SK-N-SH (cell line): ENCODE results near the gene TSPAN11. TPM values are rescaled to one million over a fixed set of nuclear protein-coding genes. Genes with fewer than 3 reads are reported as not detected.

Experiments used
- CTCF ChIA-PET: fragments of 300-600, 350-600 bp; formaldehyde crosslinking; extraction: SDS; loops from one replicate; lab custom pipeline; 2021; lab: Yijun Ruan, JAX
- POLR2A ChIA-PET: fragments of 350-600 bp; sonication (Branson Sonifier 250); formaldehyde crosslinking; extraction: SDS; loops from one replicate; lab custom pipeline; 2020; ENCODE audit warnings: antibody characterized with exemption, inconsistent platforms; lab: Yijun Ruan, JAX
- DNase-seq: peaks from one replicate; pipeline ENCODE4 v3.0.0; 2012
- H2AFZ ChIP-seq: fragments of 200-600 bp; sonication (generic); 2 replicates; pipeline ENCODE4 v1.8.1; 2016; ENCODE audit warnings: antibody characterized with exemption, mild to moderate bottlenecking, low read depth
- H3F3A ChIP-seq: fragments of 200-600 bp; sonication (generic); replicated peaks from 2 replicates; pipeline ENCODE3; 2016; ENCODE audit warnings: antibody characterized with exemption, mild to moderate bottlenecking; ENCODE audit not compliant: insufficient read depth
- H3K27ac ChIP-seq, 2 experiments: fragments of 200-500 bp in 1 of 2; fragments of 200-600 bp in 1 of 2; sonication (Bioruptor generic) in 1 of 2; sonication (generic), shearing (Covaris generic) in 1 of 2; 2 replicates each; pipeline versions ENCODE4 v1.5.1 to v1.6.1; 2014 to 2016; ENCODE audit warnings: low read depth in 2 of 2, inconsistent platforms in 1 of 2, low read length in 1 of 2, mild to moderate bottlenecking in 1 of 2, mixed read lengths in 1 of 2
- H3K27me3 ChIP-seq: fragments of 200-600 bp; sonication (generic), shearing (Covaris generic); 2 replicates; pipeline ENCODE4 v1.6.1; 2016; ENCODE audit warnings: mixed run types; ENCODE audit not compliant: insufficient read depth
- H3K36me3 ChIP-seq, 2 experiments: fragments of 200-500 bp in 1 of 2; fragments of 200-600 bp in 1 of 2; sonication (Bioruptor generic) in 1 of 2; sonication (generic) in 1 of 2; replicated peaks in 1 of 2; 2 replicates each; pipeline versions ENCODE3 to v1.5.1; 2014 to 2016; ENCODE audit warnings: low read length in 1 of 2, mild to moderate bottlenecking in 1 of 2; ENCODE audit not compliant: insufficient read depth in 2 of 2, control insufficient read depth in 1 of 2
- H3K4me1 ChIP-seq, 2 experiments: fragments of 200-500 bp in 1 of 2; fragments of 200-600 bp in 1 of 2; sonication (Bioruptor generic) in 1 of 2; sonication (generic), shearing (Covaris generic) in 1 of 2; 2 replicates each; pipeline versions ENCODE4 v1.5.1 to v1.6.1; 2014 to 2016; ENCODE audit warnings: low read depth in 1 of 2, low read length in 1 of 2, mixed run types in 1 of 2; ENCODE audit not compliant: insufficient read depth in 2 of 2, control insufficient read depth in 1 of 2
- H3K4me2 ChIP-seq: fragments of 200-600 bp; sonication (generic), shearing (Covaris generic); 2 replicates; pipeline ENCODE4 v1.6.1; 2017; ENCODE audit warnings: mixed run types
- H3K4me3 ChIP-seq, 2 experiments: fragments of 200-500 bp in 1 of 2; fragments of 200-600 bp in 1 of 2; sonication (Bioruptor generic) in 1 of 2; sonication (generic), shearing (Covaris generic) in 1 of 2; 2 replicates each; pipeline versions ENCODE4 v1.5.1 to v1.8.1; 2014 to 2016; ENCODE audit warnings: low read depth in 2 of 2, inconsistent platforms in 1 of 2, low read length in 1 of 2, mild to moderate bottlenecking in 1 of 2, mixed read lengths in 1 of 2, moderate library complexity in 1 of 2
- H3K79me2 ChIP-seq: fragments of 200-600 bp; sonication (generic); 2 replicates; pipeline ENCODE4 v1.8.1; 2017; ENCODE audit warnings: mild to moderate bottlenecking; ENCODE audit not compliant: insufficient read depth
- H3K9ac ChIP-seq: fragments of 200-600 bp; sonication (generic); 2 replicates; pipeline ENCODE4 v1.6.1; 2017; ENCODE audit warnings: mixed run types
- H3K9me2 ChIP-seq: fragments of 200-600 bp; sonication (generic); 2 replicates; pipeline ENCODE4 v1.6.1; 2017; ENCODE audit warnings: mixed run types
- H3K9me3 ChIP-seq: fragments of 200-600 bp; sonication (generic); 2 replicates; pipeline ENCODE4 v1.6.1; 2017; ENCODE audit warnings: mixed run types, mild to moderate bottlenecking, moderate library complexity
- H4K20me1 ChIP-seq: fragments of 200-600 bp; sonication (generic); 2 replicates; pipeline ENCODE4 v1.6.1; 2017; ENCODE audit warnings: mild to moderate bottlenecking, mixed run types; ENCODE audit not compliant: insufficient read depth
- CHD2 ChIP-seq: fragments of 150-350 bp; IDR thresholded peaks from 2 replicates; pipeline ENCODE4 v1.6.1; 2018; ENCODE audit warnings: low read length; ENCODE audit not compliant: partially characterized antibody
- ELF1 ChIP-seq: IDR thresholded peaks from 2 replicates; pipeline ENCODE4 v1.4.0; 2012
- EP300 ChIP-seq, 2 experiments: IDR thresholded peaks; 2 replicates each; pipeline versions ENCODE4 v1.4.0 to v1.6.1; 2012; ENCODE audit warnings: borderline replicate concordance in 1 of 2, low read depth in 1 of 2, low read length in 1 of 2
- EZH2phosphoT487 ChIP-seq: fragments of 200-600 bp; sonication (generic); IDR thresholded peaks from 2 replicates; pipeline ENCODE4 v1.6.1; 2017; ENCODE audit warnings: low read depth, mixed run types, mild to moderate bottlenecking, antibody characterized with exemption, moderate library complexity, borderline replicate concordance
- FOXM1 ChIP-seq: IDR thresholded peaks from 2 replicates; pipeline ENCODE4 v1.4.0; 2012; ENCODE audit warnings: low read depth, mild to moderate bottlenecking
- GATA2 ChIP-seq: sonication (generic); formaldehyde crosslinking; IDR thresholded peaks from 2 replicates; pipeline ENCODE4 v1.5.0; 2020; ENCODE audit warnings: mild to moderate bottlenecking, missing genetic modification reagents
- JUND ChIP-seq: IDR thresholded peaks from 2 replicates; pipeline ENCODE4 v1.4.0; 2012
- MEF2A ChIP-seq: IDR thresholded peaks from 2 replicates; pipeline ENCODE4 v1.4.0; 2012; ENCODE audit warnings: low read depth, borderline replicate concordance
- NRF1 ChIP-seq: IDR thresholded peaks from 2 replicates; pipeline ENCODE4 v1.6.1; 2012; ENCODE audit warnings: low read depth, mild to moderate bottlenecking, low read length
- PBX3 ChIP-seq: IDR thresholded peaks from 2 replicates; pipeline ENCODE4; 2012
- RFX5 ChIP-seq: IDR thresholded peaks from 2 replicates; pipeline ENCODE4 v1.6.1; 2012; ENCODE audit warnings: mild to moderate bottlenecking, improper control_type of control experiment, low read length
- SMC3 ChIP-seq: IDR thresholded peaks from 2 replicates; pipeline ENCODE4 v1.6.1; 2012; ENCODE audit warnings: low read depth, low read length, improper control_type of control experiment
- TAF1 ChIP-seq: IDR thresholded peaks from 2 replicates; pipeline ENCODE4 v1.6.1; 2012; ENCODE audit warnings: low read depth, mild to moderate bottlenecking, low read length, moderate library complexity, borderline replicate concordance
- YY1 ChIP-seq: IDR thresholded peaks from 2 replicates; pipeline ENCODE4 v1.4.0; 2012; ENCODE audit warnings: low read depth, mild to moderate bottlenecking
- WGBS: methylation state at CpG from one replicate; pipeline ENCODE4 v1.1.6; 2017; ENCODE audit warnings: low lambda C conversion rate; 5-methylcytosine and 5-hydroxymethylcytosine counted together
- polyA plus RNA-seq, 3 experiments: library from polyadenylated mRNA; depleted of rRNA; stranded (reverse); fragments of >200 nt; gene quantifications; 2 replicates each; pipeline ENCODE4 v1.2.3, GENCODE V29; 2012
- TF ChIP-seq, protein P1 (sequence below): fragments of 150-350 bp; IDR thresholded peaks from 2 replicates; pipeline ENCODE4 v1.6.1; 2016; ENCODE audit warnings: mild to moderate bottlenecking, low read depth, low read length
- TF ChIP-seq, protein P2 (sequence below): IDR thresholded peaks from 2 replicates; pipeline ENCODE4 v1.4.0; 2012; ENCODE audit warnings: low read depth
- TF ChIP-seq, protein P3 (sequence below): IDR thresholded peaks from 2 replicates; pipeline ENCODE4 v1.6.1; 2012; ENCODE audit warnings: mild to moderate bottlenecking, low read depth, low read length, moderate library complexity
- TF ChIP-seq, protein P4 (sequence below): IDR thresholded peaks from 2 replicates; pipeline ENCODE4 v1.4.0; 2012; ENCODE audit warnings: low read depth, borderline replicate concordance

Gene TSPAN11
- polyA plus RNA-seq, 1 of the 3 experiments (the other 2 are of a cell fraction), result 6.4 TPM

DNA sequence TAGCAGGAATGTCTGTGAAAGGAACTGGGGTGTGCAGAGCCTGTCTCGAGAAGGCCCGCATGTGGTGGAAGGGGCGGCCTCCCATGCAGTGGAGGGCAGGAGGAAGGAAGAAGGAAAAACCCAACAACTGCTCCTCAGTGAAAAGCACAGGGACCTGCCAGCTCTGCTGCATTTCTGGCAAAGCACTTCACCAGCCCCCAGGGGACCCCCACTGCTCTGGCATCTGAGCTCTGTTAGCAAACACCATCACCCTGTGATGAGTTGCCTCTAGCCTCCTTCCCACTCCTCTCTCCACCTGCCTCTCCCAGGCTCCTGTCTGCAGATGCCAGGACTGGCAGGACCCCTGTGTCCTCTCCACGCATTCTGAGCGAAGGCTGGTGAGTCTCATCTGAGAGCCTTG lies 78.1 kb downstream of the TSPAN11 start:
- Histone ChIP-seq H3K27me3 (no peaks in the 10 kb centered on the region), H2AFZ (no peak overlapping the region), H3F3A (no peaks in the 10 kb centered on the region), H3K27ac (no peak overlapping the region), H3K4me1 (peaks cover 3 to 9% of the 10 kb centered on the region in 2 experiments; a peak in 2 of 4 replicates), H4K20me1 (no peaks in the 10 kb centered on the region), H3K9me3 (no peaks in the 10 kb centered on the region), H3K4me3 (no peak overlapping the region), H3K36me3 (no peaks in the 10 kb centered on the region), H3K79me2 (no peaks in the 10 kb centered on the region), H3K9me2 (no peaks in the 10 kb centered on the region), H3K4me2 (no peak overlapping the region), H3K9ac (no peak overlapping the region)
- POLR2A ChIA-PET, result no interaction called here
- WGBS, result 95% methylated on average over 5 of the region's 5 CpGs
- no peak for DNase-seq
- CTCF ChIA-PET, result interaction anchor here (0.9 to 1.6 kb wide), 6 partner anchors 14 to 158 kb away, joined by 3 to 6 read pairs (median 3); no protein-coding TSS in a partner anchor
- TF ChIP-seq EP300 (IDR thresholded peaks at IDR 0.05; ENCODE audit: borderline replicate concordance in 1 of 2, low read depth in 1 of 2, low read length in 1 of 2), result no peak
- no peak for TF ChIP-seq JUND
- TF ChIP-seq, protein P1, sequence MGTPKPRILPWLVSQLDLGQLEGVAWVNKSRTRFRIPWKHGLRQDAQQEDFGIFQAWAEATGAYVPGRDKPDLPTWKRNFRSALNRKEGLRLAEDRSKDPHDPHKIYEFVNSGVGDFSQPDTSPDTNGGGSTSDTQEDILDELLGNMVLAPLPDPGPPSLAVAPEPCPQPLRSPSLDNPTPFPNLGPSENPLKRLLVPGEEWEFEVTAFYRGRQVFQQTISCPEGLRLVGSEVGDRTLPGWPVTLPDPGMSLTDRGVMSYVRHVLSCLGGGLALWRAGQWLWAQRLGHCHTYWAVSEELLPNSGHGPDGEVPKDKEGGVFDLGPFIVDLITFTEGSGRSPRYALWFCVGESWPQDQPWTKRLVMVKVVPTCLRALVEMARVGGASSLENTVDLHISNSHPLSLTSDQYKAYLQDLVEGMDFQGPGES, result no peak
- no peak for TF ChIP-seq NRF1
- TF ChIP-seq, protein P2, sequence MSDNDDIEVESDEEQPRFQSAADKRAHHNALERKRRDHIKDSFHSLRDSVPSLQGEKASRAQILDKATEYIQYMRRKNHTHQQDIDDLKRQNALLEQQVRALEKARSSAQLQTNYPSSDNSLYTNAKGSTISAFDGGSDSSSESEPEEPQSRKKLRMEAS, result no peak
- TF ChIP-seq FOXM1, result no peak
- TF ChIP-seq RFX5, result no peak

DNA sequence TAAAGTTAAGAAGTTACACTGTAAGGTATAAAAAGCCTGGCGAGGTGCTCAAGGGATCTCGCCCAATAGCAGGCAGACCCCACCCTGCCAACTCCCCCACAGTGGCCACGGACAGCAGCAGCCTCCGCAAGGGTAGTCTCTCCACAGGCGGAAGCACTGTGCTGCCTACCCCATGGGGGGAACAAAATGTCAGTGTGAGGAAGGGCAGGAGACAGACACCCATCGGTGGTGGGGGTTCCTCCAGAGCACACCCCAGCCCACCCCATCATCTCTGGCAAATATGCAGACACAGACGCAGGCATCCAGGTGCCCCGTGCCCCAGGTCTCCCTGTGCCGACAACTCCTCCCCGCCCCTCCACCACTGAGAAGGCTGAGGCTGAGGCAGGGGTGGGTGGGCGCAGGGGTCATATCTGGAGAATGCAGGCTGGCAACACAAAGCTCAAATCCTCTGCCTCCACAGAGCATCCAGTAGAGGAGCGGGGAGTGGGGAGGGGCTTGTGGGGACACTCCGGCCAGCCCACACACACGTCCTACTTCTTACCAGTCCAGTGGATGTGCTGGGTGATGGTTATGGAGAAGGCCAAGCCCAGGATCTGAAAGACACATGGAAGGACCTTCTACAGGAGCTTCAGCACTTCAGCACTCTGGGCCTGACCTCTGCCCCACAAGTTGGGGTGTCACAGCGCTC lies 78.9 kb downstream of the TSPAN11 start:
- WGBS, result 85% methylated on average over 9 of the region's 15 CpGs
- H2AFZ ChIP-seq, result peak overlapping the region; percentile 4; the same call in 1 of the 2 replicates
- no peaks in the 10 kb centered on the region for H3F3A ChIP-seq
- no peaks in the 10 kb centered on the region for H3K36me3 ChIP-seq
- no peaks in the 10 kb centered on the region for H3K27me3 ChIP-seq
- H3K4me1 ChIP-seq, result peaks cover 3 to 9% of the 10 kb centered on the region in 2 experiments; a peak in 2 of 4 replicates
- no peaks in the 10 kb centered on the region for H3K9me3 ChIP-seq
- H4K20me1 ChIP-seq, result no peaks in the 10 kb centered on the region
- no peak overlapping the region for H3K9ac ChIP-seq
- peak; percentile 9 for DNase-seq
- no peak overlapping the region; the same call in 1 of the 2 replicates for H3K4me2 ChIP-seq
- ChIA-PET CTCF (interaction anchor here (1.0 to 1.6 kb wide), 4 partner anchors 15 to 158 kb away, joined by 3 to 6 read pairs (median 3); no protein-coding TSS in a partner anchor), POLR2A (no interaction called here)
- H3K4me3 ChIP-seq, result no peak overlapping the region
- H3K79me2 ChIP-seq, result no peaks in the 10 kb centered on the region
- no peak overlapping the region for H3K27ac ChIP-seq
- H3K9me2 ChIP-seq, result no peaks in the 10 kb centered on the region
- TF ChIP-seq EZH2phosphoT487, result no peak
- no peak for TF ChIP-seq PBX3
- TF ChIP-seq SMC3, result no peak
- TF ChIP-seq, protein P1, result no peak
- no peak for TF ChIP-seq FOXM1
- TF ChIP-seq, protein P3, sequence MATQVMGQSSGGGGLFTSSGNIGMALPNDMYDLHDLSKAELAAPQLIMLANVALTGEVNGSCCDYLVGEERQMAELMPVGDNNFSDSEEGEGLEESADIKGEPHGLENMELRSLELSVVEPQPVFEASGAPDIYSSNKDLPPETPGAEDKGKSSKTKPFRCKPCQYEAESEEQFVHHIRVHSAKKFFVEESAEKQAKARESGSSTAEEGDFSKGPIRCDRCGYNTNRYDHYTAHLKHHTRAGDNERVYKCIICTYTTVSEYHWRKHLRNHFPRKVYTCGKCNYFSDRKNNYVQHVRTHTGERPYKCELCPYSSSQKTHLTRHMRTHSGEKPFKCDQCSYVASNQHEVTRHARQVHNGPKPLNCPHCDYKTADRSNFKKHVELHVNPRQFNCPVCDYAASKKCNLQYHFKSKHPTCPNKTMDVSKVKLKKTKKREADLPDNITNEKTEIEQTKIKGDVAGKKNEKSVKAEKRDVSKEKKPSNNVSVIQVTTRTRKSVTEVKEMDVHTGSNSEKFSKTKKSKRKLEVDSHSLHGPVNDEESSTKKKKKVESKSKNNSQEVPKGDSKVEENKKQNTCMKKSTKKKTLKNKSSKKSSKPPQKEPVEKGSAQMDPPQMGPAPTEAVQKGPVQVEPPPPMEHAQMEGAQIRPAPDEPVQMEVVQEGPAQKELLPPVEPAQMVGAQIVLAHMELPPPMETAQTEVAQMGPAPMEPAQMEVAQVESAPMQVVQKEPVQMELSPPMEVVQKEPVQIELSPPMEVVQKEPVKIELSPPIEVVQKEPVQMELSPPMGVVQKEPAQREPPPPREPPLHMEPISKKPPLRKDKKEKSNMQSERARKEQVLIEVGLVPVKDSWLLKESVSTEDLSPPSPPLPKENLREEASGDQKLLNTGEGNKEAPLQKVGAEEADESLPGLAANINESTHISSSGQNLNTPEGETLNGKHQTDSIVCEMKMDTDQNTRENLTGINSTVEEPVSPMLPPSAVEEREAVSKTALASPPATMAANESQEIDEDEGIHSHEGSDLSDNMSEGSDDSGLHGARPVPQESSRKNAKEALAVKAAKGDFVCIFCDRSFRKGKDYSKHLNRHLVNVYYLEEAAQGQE, result no peak
- TF ChIP-seq CHD2, result no peak
- no peak for TF ChIP-seq ELF1
- no peak for TF ChIP-seq EP300 (IDR thresholded peaks at IDR 0.05; ENCODE audit: borderline replicate concordance in 1 of 2, low read depth in 1 of 2, low read length in 1 of 2)
- TF ChIP-seq MEF2A, result no peak
- TF ChIP-seq GATA2, result no peak
- TF ChIP-seq YY1, result no peak
- no peak for TF ChIP-seq TAF1
- TF ChIP-seq, protein P4, sequence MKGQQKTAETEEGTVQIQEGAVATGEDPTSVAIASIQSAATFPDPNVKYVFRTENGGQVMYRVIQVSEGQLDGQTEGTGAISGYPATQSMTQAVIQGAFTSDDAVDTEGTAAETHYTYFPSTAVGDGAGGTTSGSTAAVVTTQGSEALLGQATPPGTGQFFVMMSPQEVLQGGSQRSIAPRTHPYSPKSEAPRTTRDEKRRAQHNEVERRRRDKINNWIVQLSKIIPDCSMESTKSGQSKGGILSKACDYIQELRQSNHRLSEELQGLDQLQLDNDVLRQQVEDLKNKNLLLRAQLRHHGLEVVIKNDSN, result no peak
